Neuron (in vitro differentiated cells): ENCODE measurements around the gene UBQLNL.

Source experiments
- H2AFZ ChIP-seq: one replicate; pipeline ENCODE4 v1.6.1; 2013; ENCODE audit warnings: low read depth, mild to moderate bottlenecking, inconsistent platforms, low read length, moderate library complexity
- H3K27me3 ChIP-seq: one replicate; pipeline ENCODE4 v1.6.1; 2013; ENCODE audit warnings: low read length; ENCODE audit not compliant: insufficient read depth
- H3K36me3 ChIP-seq: one replicate; pipeline ENCODE4 v1.6.1; 2013; ENCODE audit warnings: low read length; ENCODE audit not compliant: insufficient read depth
- H3K4me1 ChIP-seq: one replicate; pipeline ENCODE4 v1.6.1; 2013; ENCODE audit warnings: low read length; ENCODE audit not compliant: insufficient read depth
- H3K4me3 ChIP-seq: 2 replicates; pipeline ENCODE4 v1.5.1; 2013; ENCODE audit warnings: mild to moderate bottlenecking, low read length, moderate library complexity
- H3K9me3 ChIP-seq: one replicate; pipeline ENCODE4 v1.6.1; 2013; ENCODE audit warnings: low read length

Gene UBQLNL, protein sequence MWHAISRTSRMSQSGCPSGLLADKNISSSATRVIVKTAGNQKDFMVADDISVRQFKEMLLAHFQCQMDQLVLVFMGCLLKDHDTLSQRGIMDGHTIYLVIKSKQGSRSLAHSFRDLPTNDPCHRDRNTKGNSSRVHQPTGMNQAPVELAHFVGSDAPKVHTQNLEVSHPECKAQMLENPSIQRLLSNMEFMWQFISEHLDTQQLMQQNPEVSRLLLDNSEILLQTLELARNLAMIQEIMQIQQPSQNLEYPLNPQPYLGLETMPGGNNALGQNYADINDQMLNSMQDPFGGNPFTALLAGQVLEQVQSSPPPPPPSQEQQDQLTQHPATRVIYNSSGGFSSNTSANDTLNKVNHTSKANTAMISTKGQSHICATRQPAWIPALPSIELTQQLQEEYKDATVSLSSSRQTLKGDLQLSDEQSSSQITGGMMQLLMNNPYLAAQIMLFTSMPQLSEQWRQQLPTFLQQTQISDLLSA

DNA sequence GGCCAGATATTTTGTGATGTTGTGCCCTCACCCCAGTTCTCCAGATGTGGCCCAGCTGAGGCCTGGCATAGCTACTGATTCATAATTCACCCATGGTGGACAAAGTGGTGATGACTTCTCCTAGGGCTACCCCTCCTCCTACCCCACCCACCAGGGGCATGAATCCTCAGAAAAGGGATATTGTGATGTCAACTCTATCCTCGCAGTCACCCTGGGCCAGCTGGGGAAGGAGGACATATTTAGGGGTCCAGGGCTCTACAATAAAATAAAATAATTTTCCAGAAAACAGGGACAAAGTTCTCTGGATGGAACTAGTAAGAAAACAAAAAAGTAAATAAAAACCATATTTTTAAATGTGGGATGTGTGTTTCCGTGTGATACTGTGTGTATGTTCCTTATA lies at the start of gene UBQLNL:
UBQLNL (minus strand) TSS at position 101 of the 400 bp plus-strand sequence. CDS start 258 bp downstream, outside the sequence.
- no peak within 1 kb of the TSS for H3K4me3 ChIP-seq
- H3K4me1 ChIP-seq: no peaks in the 10 kb centered on the region
- H3K9me3 ChIP-seq: no peaks in the 10 kb centered on the region
- no peak within 1 kb of the TSS for H2AFZ ChIP-seq
- H3K27me3 ChIP-seq: no peaks in the 10 kb centered on the region
- H3K36me3 ChIP-seq: no peaks in the 10 kb centered on the region

DNA sequence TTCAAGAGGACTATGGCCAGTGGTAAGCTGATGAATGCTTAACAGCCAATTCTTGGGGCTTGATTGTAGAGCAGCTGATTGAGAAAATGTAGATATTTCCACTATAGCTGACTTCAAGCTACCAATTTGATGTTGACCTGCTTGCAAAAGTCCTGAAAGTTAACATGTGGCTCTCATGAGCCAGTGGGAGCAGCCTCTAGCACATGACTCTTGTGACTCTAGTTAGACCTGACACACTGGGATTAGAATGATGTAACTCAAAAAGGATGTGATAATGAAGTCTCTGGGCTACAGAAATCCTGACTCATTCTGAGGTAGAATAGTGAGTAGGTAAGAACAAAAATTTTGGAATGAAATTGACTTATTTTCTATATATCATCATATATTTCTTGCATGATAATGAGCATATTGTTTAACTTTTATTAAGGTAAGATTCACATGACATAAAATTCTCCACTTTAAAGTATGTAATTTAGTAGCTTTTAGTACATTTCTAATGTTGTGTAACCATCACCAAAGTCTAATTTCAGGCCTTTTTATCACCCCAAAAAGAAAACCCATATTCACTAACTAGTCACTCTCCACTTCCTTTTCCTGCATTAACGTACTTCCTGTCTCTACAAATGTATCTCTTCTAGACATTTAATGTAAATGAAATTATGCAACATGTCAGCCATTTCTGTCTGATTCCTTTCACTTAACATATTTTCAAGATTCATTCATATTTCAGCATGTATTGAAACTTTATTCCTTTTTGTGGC lies 47.9 kb upstream of the UBQLNL start:
- Histone ChIP-seq H3K36me3 (no peaks in the 10 kb centered on the region), H3K27me3 (peaks cover 3% of the 10 kb centered on the region), H3K4me1 (no peaks in the 10 kb centered on the region), H2AFZ (no peak overlapping the region), H3K9me3 (no peaks in the 10 kb centered on the region), H3K4me3 (no peak overlapping the region)

DNA sequence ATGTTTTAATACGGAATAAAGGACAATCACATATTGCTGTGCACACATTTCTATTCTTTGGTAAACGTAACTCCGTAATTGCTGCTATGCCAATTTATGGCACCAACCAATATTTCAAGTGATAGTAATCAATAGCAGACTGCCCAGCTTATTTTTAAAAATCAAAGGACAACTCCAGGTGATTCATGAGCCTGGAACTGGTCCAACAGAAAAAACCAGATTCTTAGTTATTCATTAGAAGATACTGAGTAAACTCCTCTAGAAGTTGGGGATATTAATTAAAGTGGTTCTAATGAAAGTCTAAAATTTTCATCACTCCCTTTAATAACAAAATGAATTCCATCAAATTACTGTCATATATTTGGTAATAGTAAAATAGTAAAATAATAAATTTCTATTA lies 41.3 kb upstream of the UBQLNL start:
- Histone ChIP-seq H3K9me3 (no peaks in the 10 kb centered on the region), H3K4me1 (no peaks in the 10 kb centered on the region), H2AFZ (no peak overlapping the region), H3K36me3 (no peaks in the 10 kb centered on the region), H3K27me3 (no peaks in the 10 kb centered on the region), H3K4me3 (no peak overlapping the region)

DNA sequence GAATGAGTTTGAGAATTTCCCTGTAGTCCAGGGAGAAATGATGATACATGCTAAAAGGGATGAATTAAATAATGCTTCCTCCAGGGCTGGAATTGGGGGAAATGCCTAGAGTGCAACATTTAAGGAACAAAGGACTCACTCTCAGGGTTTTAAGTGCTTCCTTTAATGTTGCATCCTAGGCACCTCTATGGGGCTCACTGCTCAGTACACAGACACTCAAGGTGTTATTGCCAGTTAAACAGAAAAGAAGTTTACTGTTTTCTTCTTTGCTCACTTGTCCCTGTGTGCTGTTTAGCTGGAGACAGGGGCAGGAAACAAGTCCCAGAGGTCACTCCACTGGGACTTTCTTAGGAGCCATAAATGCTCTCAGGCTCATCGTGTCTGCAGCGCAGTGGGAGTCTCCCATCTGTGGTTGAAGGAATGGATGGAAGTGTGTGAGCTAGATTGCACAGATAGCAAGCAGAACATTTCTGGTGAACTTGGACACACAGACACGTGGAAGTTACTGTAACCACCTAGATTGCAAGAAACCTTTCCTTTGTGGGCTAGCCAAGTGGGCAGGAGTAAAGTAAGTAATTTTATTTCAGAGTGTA lies 40.2 kb upstream of the UBQLNL start:
- no peak overlapping the region for H3K4me3 ChIP-seq
- H3K27me3 ChIP-seq: no peaks in the 10 kb centered on the region
- H2AFZ ChIP-seq: no peak overlapping the region

DNA sequence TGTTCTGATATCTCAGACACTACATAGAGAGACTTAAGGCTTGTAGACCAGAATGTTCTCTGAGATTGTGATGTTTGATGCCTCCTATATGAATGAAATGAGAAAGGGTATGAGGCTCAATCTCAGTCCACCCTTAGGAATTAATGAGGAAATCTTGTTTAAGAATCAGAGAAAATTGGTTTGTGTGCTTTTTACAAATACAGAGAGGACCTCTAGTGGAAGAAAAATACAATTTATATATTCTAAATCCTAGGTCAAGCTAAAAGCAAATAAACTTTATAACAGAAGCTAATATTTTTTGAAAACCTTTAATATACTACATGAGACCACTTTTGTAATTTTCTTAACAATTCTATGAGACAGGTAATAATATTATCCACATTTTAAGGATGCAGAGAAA lies 36.8 kb upstream of the UBQLNL start:
- H3K9me3 ChIP-seq: no peaks in the 10 kb centered on the region
- no peaks in the 10 kb centered on the region for H3K4me1 ChIP-seq
- H3K4me3 ChIP-seq: no peak overlapping the region
- H2AFZ ChIP-seq: no peak overlapping the region
- no peaks in the 10 kb centered on the region for H3K27me3 ChIP-seq
- H3K36me3 ChIP-seq: no peaks in the 10 kb centered on the region

More for the DNA sequence above, 40.2 kb upstream of the UBQLNL start:
- Histone ChIP-seq H3K36me3 (no peaks in the 10 kb centered on the region), H3K9me3 (no peaks in the 10 kb centered on the region), H3K4me1 (no peaks in the 10 kb centered on the region)

DNA sequence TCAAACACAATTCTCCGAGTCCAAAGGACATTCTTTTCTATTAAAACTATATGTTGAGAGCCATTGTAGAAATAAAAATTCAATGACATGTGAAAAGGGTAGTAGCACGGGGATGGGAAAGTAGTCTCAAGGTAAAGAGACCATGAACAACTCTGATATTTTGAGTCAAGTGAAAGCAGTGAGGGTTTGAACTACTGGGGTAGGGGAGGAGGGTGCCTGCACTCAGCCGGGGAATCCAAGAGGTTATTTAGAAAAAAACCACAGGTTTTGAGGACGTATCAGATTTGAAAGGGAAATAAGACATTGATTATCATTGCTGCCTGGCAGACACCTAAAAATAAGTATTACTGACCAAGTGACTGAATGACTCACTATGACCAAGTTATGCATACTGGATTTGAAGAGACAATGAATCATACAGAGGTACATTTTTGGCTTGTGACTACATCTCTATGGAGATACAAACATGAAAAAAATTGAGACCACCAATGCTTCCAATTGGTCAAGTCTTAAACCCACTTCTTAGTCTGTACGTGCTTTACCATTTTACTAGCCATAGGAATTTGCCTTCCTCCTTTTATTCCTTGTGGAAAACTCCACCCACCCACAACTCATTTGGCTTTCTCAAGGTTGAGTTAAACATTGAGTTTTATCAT lies 34.1 kb upstream of the UBQLNL start:
- Histone ChIP-seq H3K27me3 (no peaks in the 10 kb centered on the region), H2AFZ (no peak overlapping the region), H3K4me1 (no peaks in the 10 kb centered on the region), H3K36me3 (no peaks in the 10 kb centered on the region), H3K9me3 (no peaks in the 10 kb centered on the region), H3K4me3 (no peak overlapping the region)

DNA sequence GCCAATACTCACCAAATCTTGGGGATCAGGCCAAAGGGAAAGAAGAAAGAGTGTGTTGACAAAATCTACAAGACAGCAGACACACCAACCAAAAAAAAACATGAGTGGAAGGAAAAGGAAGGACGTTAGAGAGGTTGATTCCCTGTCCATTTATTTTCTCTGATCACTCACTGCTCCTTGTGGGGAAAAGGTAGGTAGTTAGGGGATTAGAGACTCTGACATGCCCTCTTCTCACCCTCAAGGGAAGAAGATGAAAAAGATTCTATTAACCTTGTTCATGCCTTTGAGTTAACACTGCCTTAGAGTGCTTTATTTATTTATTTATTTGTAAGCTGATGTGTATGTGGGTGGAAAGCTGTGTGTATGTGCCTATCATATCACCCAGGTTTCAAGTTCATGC lies 31.9 kb upstream of the UBQLNL start, which contains the start of gene OR52H1:
OR52H1 (minus strand) TSS at position 101 of the 400 bp plus-strand sequence. CDS start 3,035 bp downstream, outside the sequence.
- no peaks in the 10 kb centered on the region for H3K4me1 ChIP-seq
- no peaks in the 10 kb centered on the region for H3K27me3 ChIP-seq
- no peaks in the 10 kb centered on the region for H3K36me3 ChIP-seq
- H2AFZ ChIP-seq: no peak within 1 kb of the TSS
- H3K9me3 ChIP-seq: no peaks in the 10 kb centered on the region
- H3K4me3 ChIP-seq: no peak within 1 kb of the TSS

DNA sequence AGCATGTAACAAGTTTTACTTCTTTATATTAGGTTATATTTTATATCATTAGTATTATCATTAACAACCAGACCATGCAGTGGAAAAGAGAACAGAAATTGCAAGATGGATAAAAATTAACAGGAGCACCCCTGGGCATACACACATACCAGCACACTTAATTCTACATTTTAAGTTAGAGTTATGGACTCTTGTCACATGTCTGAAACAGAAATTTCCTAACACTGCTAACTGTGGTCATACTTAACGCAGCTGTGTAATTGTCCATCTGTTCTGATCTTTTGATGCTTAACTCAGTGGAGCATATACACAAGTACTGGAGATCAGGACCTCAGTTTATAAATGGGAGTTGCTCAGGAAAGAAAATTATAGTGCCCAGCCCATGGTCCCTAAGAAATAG lies 31.5 kb upstream of the UBQLNL start:
- no peaks in the 10 kb centered on the region for H3K4me1 ChIP-seq
- no peaks in the 10 kb centered on the region for H3K27me3 ChIP-seq
- no peaks in the 10 kb centered on the region for H3K36me3 ChIP-seq
- no peak overlapping the region for H2AFZ ChIP-seq
- no peak overlapping the region for H3K4me3 ChIP-seq
- no peaks in the 10 kb centered on the region for H3K9me3 ChIP-seq

DNA sequence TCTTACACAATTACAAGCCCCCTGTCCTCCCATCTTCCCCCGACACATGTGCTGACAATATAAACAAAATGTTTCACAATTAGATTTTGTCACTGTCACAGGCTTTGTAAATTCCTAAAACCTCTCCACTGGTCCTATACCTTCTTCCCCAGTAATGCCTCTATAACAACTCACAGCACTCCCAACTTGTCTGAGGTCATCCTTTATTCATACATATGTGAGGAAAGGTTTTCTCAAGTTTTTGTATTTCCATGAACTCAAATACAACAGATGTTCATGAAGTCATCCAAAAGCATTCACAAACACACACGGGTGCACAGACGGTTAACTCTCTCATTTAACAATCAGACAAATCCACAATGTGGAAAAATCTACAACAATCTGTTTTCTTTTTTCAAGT lies 30.0 kb upstream of the UBQLNL start:
- H3K27me3 ChIP-seq: no peaks in the 10 kb centered on the region
- H3K36me3 ChIP-seq: no peaks in the 10 kb centered on the region
- H2AFZ ChIP-seq: no peak overlapping the region
- no peaks in the 10 kb centered on the region for H3K9me3 ChIP-seq
- no peaks in the 10 kb centered on the region for H3K4me1 ChIP-seq
- no peak overlapping the region for H3K4me3 ChIP-seq

DNA sequence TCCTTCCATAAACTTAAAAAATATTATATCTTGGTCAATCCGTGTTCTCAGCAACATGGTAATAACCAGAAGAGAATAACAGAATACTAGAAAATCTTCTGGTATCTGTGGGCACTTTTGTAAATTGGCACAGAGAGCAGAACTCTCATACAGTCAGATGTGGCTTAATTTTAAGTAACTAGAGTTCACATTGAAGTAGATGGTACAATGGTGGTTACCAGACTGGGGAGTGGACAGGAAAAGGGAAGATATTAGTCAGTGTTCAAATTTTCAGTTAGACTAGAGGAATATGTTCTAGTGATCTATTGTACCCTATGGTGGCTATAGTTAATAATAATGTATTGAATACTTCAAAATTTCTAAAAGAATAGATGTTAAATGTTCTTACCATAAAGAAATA lies 24.9 kb upstream of the UBQLNL start:
- Histone ChIP-seq H3K27me3 (no peaks in the 10 kb centered on the region), H3K4me1 (no peaks in the 10 kb centered on the region), H3K9me3 (no peaks in the 10 kb centered on the region), H3K4me3 (no peak overlapping the region), H3K36me3 (no peaks in the 10 kb centered on the region), H2AFZ (no peak overlapping the region)

DNA sequence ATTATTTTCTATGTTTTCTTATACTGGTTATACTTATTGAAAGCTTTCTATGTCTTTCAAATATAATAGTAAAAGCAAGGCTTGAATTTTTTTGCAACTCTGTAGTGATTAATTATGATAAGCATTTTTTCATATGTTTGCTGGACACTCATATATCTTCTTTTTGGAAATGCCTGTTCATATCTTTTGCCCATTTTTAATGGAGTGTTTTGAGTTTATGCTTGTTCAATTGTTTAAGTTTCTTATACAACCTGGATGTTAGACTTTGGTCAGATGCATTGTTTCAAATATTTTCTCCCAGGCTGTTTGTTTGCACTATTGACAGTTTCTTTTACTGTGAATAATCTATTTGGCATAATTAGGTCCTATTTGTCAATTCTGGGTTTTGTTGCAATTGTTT lies 20.0 kb upstream of the UBQLNL start:
- Histone ChIP-seq H3K36me3 (no peaks in the 10 kb centered on the region), H3K4me1 (no peaks in the 10 kb centered on the region), H3K4me3 (no peak overlapping the region), H3K27me3 (no peaks in the 10 kb centered on the region), H2AFZ (no peak overlapping the region), H3K9me3 (no peaks in the 10 kb centered on the region)

DNA sequence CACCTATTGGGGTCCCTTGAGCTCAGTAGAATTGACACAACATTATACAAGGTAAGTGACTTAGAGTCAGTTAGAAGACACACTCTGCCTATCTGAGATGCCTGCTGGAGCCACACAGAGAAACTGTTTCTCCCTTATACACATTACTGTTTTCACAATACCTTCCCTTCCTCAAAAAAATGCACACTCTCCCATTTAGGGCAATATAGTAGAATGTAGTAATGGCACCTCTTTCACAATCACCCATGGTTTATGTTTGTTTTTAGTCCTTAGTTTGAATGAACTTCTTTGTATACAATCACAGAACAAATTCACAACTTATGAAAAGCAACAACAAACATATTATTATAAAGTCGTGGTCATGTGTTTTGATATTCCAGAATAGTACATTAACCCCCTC lies 17.5 kb upstream of the UBQLNL start:
- H3K36me3 ChIP-seq: no peaks in the 10 kb centered on the region

More for the DNA sequence above, 17.5 kb upstream of the UBQLNL start:
- Histone ChIP-seq H3K9me3 (no peaks in the 10 kb centered on the region), H3K4me1 (no peaks in the 10 kb centered on the region), H3K4me3 (no peak overlapping the region), H2AFZ (no peak overlapping the region), H3K27me3 (no peaks in the 10 kb centered on the region)
